Stimulated activated naive B cell treated with anti-CD40 and anti-IgM and Interleukin-4, amounts not matched to agents 10 μg/mL and 1 μg/mL and 100 μg/mL, for 72 hours (primary cell): Measurements from ENCODE around the gene FUZ.
A peak's percentile ranks its signal among the peaks of the same experiment; 100 is the strongest.

Source experiments
- ATAC-seq, 2 donors: fragments of 150-1000 bp; cut with Tn5 transposase; replicated peaks; 2 replicates each; pipeline ENCODE4 v1.10.0; 2021; ENCODE audit warnings: moderate library complexity in 1 of 2
- DNase-seq: peaks from one replicate; pipeline ENCODE4 v3.0.0; 2021
- H3K27ac Mint-ChIP-seq: one replicate; pipeline ENCODE4 v1.8.0; 2022; ENCODE audit warnings: mild to moderate bottlenecking, mixed read lengths
- H3K27me3 Mint-ChIP-seq, 2 donors: one replicate each; pipeline ENCODE4 v1.8.0; 2022; ENCODE audit warnings: mixed read lengths in 2 of 2
- H3K36me3 Mint-ChIP-seq, 2 donors: one replicate each; pipeline ENCODE4 v1.8.0; 2022; ENCODE audit warnings: mixed read lengths in 2 of 2, mild to moderate bottlenecking in 1 of 2
- H3K4me1 Mint-ChIP-seq, 2 donors: one replicate each; pipeline ENCODE4 v1.8.0; 2022; ENCODE audit warnings: mixed read lengths in 2 of 2, mild to moderate bottlenecking in 1 of 2
- H3K4me3 Mint-ChIP-seq, 2 donors: one replicate each; pipeline ENCODE4 v1.8.0; 2022; ENCODE audit warnings: mild to moderate bottlenecking in 2 of 2, mixed read lengths in 2 of 2, moderate library complexity in 1 of 2
- H3K9me3 Mint-ChIP-seq, 2 donors: one replicate each; pipeline ENCODE4 v1.8.0; 2022; ENCODE audit warnings: mixed read lengths in 2 of 2, mild to moderate bottlenecking in 1 of 2

The FUZ gene

GRCh38 chr19:49781394-49781793 is 31.7 kb downstream of the FUZ start:
- ATAC-seq (no peak), DNase-seq (no peak)
- Mint-ChIP-seq H3K4me1 (peaks cover 21 to 23% of the 10 kb centered on the region in 2 donors), H3K36me3 (peaks cover 40 to 57% of the 10 kb centered on the region in 2 donors), H3K4me3 (no peak overlapping the region), H3K27ac (peak overlapping the region; percentile 95), H3K9me3 (no peaks in the 10 kb centered on the region), H3K27me3 (no peaks in the 10 kb centered on the region)

- no peaks in the 10 kb centered on the region for H3K27me3 Mint-ChIP-seq
- DNase-seq (no peak), ATAC-seq (no peak)
- H3K36me3 Mint-ChIP-seq, result peaks cover 42 to 58% of the 10 kb centered on the region in 2 donors
- H3K4me1 Mint-ChIP-seq, result peaks cover 22 to 23% of the 10 kb centered on the region in 2 donors
- H3K4me3 Mint-ChIP-seq, result peak overlapping the region; percentile 3 to 14
- no peaks in the 10 kb centered on the region for H3K9me3 Mint-ChIP-seq
- peak overlapping the region; percentile 95 for H3K27ac Mint-ChIP-seq
These were observed 32.2 kb downstream of the FUZ start for GRCh38 chr19:49780861-49781260.

GRCh38 chr19:49779731-49780555 is 33.1 kb downstream of the FUZ start:
- Mint-ChIP-seq H3K27me3 (no peaks in the 10 kb centered on the region), H3K27ac (peak overlapping the region; percentile 95), H3K4me3 (peak overlapping the region; percentile 46 to 70), H3K9me3 (no peaks in the 10 kb centered on the region), H3K4me1 (peaks cover 22 to 23% of the 10 kb centered on the region in 2 donors), H3K36me3 (peaks cover 36 to 52% of the 10 kb centered on the region in 2 donors)
- ATAC-seq (peak; percentile 91 to 92), DNase-seq (peak; percentile 21)

GRCh38 chr19:49776371-49776764 is 36.7 kb downstream of the FUZ start:
- Mint-ChIP-seq H3K27ac (peak overlapping the region; percentile 37), H3K36me3 (peaks cover 32 to 40% of the 10 kb centered on the region in 2 donors)

GRCh38 chr19:49775742-49776370 is 37.2 kb downstream of the FUZ start:
- Mint-ChIP-seq H3K4me1 (peaks cover 24 to 25% of the 10 kb centered on the region in 2 donors), H3K27me3 (no peaks in the 10 kb centered on the region), H3K9me3 (no peaks in the 10 kb centered on the region), H3K36me3 (peaks cover 29 to 35% of the 10 kb centered on the region in 2 donors), H3K27ac (peak overlapping the region; percentile 37), H3K4me3 (no peak overlapping the region)
- ATAC-seq, result no peak
- no peak for DNase-seq

More at GRCh38 chr19:49776371-49776764, 36.7 kb downstream of the FUZ start:
- DNase-seq (no peak), ATAC-seq (no peak)
- H3K27me3 Mint-ChIP-seq, result no peaks in the 10 kb centered on the region
- H3K4me3 Mint-ChIP-seq, result no peak overlapping the region
- H3K4me1 Mint-ChIP-seq, result peaks cover 29 to 30% of the 10 kb centered on the region in 2 donors
- H3K9me3 Mint-ChIP-seq, result no peaks in the 10 kb centered on the region

- Mint-ChIP-seq H3K36me3 (peaks cover 23 to 26% of the 10 kb centered on the region in 2 donors), H3K9me3 (no peaks in the 10 kb centered on the region), H3K4me3 (no peak overlapping the region), H3K27me3 (no peaks in the 10 kb centered on the region), H3K4me1 (peaks cover 16 to 17% of the 10 kb centered on the region in 2 donors), H3K27ac (no peak overlapping the region)
- ATAC-seq (no peak), DNase-seq (no peak)
These were observed 38.1 kb downstream of the FUZ start for GRCh38 chr19:49774969-49775368.

GRCh38 chr19:49773663-49774350 is 39.3 kb downstream of the FUZ start:
- Mint-ChIP-seq H3K9me3 (no peaks in the 10 kb centered on the region), H3K27me3 (no peaks in the 10 kb centered on the region), H3K36me3 (peaks cover 27 to 29% of the 10 kb centered on the region in 2 donors), H3K4me3 (no peak overlapping the region), H3K4me1 (peaks cover 15 to 19% of the 10 kb centered on the region in 2 donors), H3K27ac (no peak overlapping the region)
- ATAC-seq, result no peak
- no peak for DNase-seq

- Mint-ChIP-seq H3K36me3 (peaks cover 25 to 30% of the 10 kb centered on the region in 2 donors), H3K27me3 (no peaks in the 10 kb centered on the region), H3K4me1 (peaks cover 22 to 24% of the 10 kb centered on the region in 2 donors), H3K27ac (no peak overlapping the region), H3K9me3 (no peaks in the 10 kb centered on the region), H3K4me3 (no peak overlapping the region)
- no peak for ATAC-seq
- no peak for DNase-seq
These were observed 40.2 kb downstream of the FUZ start for GRCh38 chr19:49772850-49773432.

GRCh38 chr19:49771674-49772139 is 41.4 kb downstream of the FUZ start:
- no peak overlapping the region for H3K4me3 Mint-ChIP-seq
- DNase-seq (no peak), ATAC-seq (no peak)
- no peaks in the 10 kb centered on the region for H3K27me3 Mint-ChIP-seq
- H3K27ac Mint-ChIP-seq, result peak overlapping the region; percentile 10
- H3K9me3 Mint-ChIP-seq, result no peaks in the 10 kb centered on the region
- peaks cover 30 to 32% of the 10 kb centered on the region in 2 donors for H3K4me1 Mint-ChIP-seq
- H3K36me3 Mint-ChIP-seq, result peaks cover 23 to 34% of the 10 kb centered on the region in 2 donors

- Mint-ChIP-seq H3K27me3 (no peaks in the 10 kb centered on the region), H3K4me1 (peaks cover 29 to 36% of the 10 kb centered on the region in 2 donors), H3K9me3 (no peaks in the 10 kb centered on the region), H3K27ac (no peak overlapping the region), H3K36me3 (peaks cover 15 to 27% of the 10 kb centered on the region in 2 donors), H3K4me3 (no peak overlapping the region)
- DNase-seq (no peak), ATAC-seq (no peak)
These were observed 42.6 kb downstream of the FUZ start for GRCh38 chr19:49770529-49770928.

GRCh38 chr19:49767967-49768581 is 45.0 kb downstream of the FUZ start:
- H3K4me1 Mint-ChIP-seq, result peaks cover 26 to 36% of the 10 kb centered on the region in 2 donors
- peaks cover 11 to 19% of the 10 kb centered on the region in 2 donors for H3K36me3 Mint-ChIP-seq

GRCh38 chr19:49767381-49767780 is 45.7 kb downstream of the FUZ start:
- H3K4me3 Mint-ChIP-seq, result peak overlapping the region; percentile 83 to 99
- H3K36me3 Mint-ChIP-seq, result peaks cover 6 to 15% of the 10 kb centered on the region in 2 donors
- H3K9me3 Mint-ChIP-seq, result no peaks in the 10 kb centered on the region
- no peaks in the 10 kb centered on the region for H3K27me3 Mint-ChIP-seq
- no peak for DNase-seq
- peaks cover 29 to 31% of the 10 kb centered on the region in 2 donors for H3K4me1 Mint-ChIP-seq
- ATAC-seq, result no peak
- H3K27ac Mint-ChIP-seq, result peak overlapping the region; percentile 93

More at GRCh38 chr19:49767967-49768581, 45.0 kb downstream of the FUZ start:
- Mint-ChIP-seq H3K27me3 (no peaks in the 10 kb centered on the region), H3K27ac (peak overlapping the region; percentile 93), H3K4me3 (peak overlapping the region; percentile 83 to 99), H3K9me3 (no peaks in the 10 kb centered on the region)
- DNase-seq, result no peak
- no peak for ATAC-seq

- peak; percentile 0 to 3 for ATAC-seq
- H3K36me3 Mint-ChIP-seq, result peaks cover 6 to 15% of the 10 kb centered on the region in 2 donors
These were observed 46.2 kb downstream of the FUZ start, which contains the start of gene AP2A1 for GRCh38 chr19:49766930-49767299. AP2A1 (plus strand) TSS chr19:49767001; CDS start chr19:49767134, 133 bp downstream.

More at GRCh38 chr19:49766930-49767299, 46.2 kb downstream of the FUZ start, which contains the start of gene AP2A1:
- DNase-seq, result no peak
- Mint-ChIP-seq H3K4me1 (peaks cover 29 to 31% of the 10 kb centered on the region in 2 donors), H3K4me3 (peak within 1 kb of the TSS; percentile 83 to 99), H3K9me3 (no peaks in the 10 kb centered on the region), H3K27me3 (no peaks in the 10 kb centered on the region), H3K27ac (peak within 1 kb of the TSS; percentile 98)
